Parathyroid adenoma (tissue), 2 donors: ENCODE measurements around the gene TTC13.

Experiments used
- H2AFZ ChIP-seq: fragments of 300-600 bp; sonication (generic); one replicate; pipeline ENCODE4 v1.7.0; 2017; ENCODE audit warnings: antibody characterized with exemption, mild to moderate bottlenecking
- H3K27ac ChIP-seq: fragments of 300-600 bp; sonication (generic); one replicate; pipeline ENCODE4 v1.7.0; 2017
- H3K27me3 ChIP-seq: fragments of 300-600 bp; sonication (generic); one replicate; pipeline ENCODE4 v1.7.0; 2017; ENCODE audit warnings: low read length; ENCODE audit not compliant: control insufficient read depth, insufficient read depth
- H3K36me3 ChIP-seq: fragments of 300-600 bp; sonication (generic); one replicate; pipeline ENCODE4 v1.7.0; 2017; ENCODE audit warnings: low read length; ENCODE audit not compliant: control insufficient read depth, insufficient read depth
- H3K4me1 ChIP-seq: fragments of 300-600 bp; sonication (generic); one replicate; pipeline ENCODE4 v1.7.0; 2017; ENCODE audit warnings: control low read depth
- H3K4me2 ChIP-seq: fragments of 300-600 bp; sonication (generic); one replicate; pipeline ENCODE4 v1.7.0; 2017; ENCODE audit warnings: low read length
- H3K4me3 ChIP-seq: fragments of 300-600 bp; sonication (generic); one replicate; pipeline ENCODE4 v1.7.0; 2017; ENCODE audit warnings: low read depth, low read length
- H3K79me2 ChIP-seq: fragments of 300-600 bp; sonication (generic); one replicate; pipeline ENCODE4 v1.7.0; 2017; ENCODE audit warnings: control low read depth
- H3K9ac ChIP-seq: fragments of 300-600 bp; sonication (generic); one replicate; pipeline ENCODE4 v1.7.0; 2017; ENCODE audit warnings: mild to moderate bottlenecking
- H3K9me3 ChIP-seq: fragments of 300-600 bp; sonication (generic); one replicate; pipeline ENCODE4 v1.7.0; 2017; ENCODE audit warnings: low read length; ENCODE audit not compliant: control insufficient read depth
- CTCF ChIP-seq: fragments of 300-600 bp; sonication (generic); IDR thresholded peaks from one replicate; pipeline ENCODE4 v1.7.0; 2017; ENCODE audit warnings: antibody characterized with exemption, mild to moderate bottlenecking
- donor health status: primary hyperparathyroidism.

The TTC13 gene

DNA sequence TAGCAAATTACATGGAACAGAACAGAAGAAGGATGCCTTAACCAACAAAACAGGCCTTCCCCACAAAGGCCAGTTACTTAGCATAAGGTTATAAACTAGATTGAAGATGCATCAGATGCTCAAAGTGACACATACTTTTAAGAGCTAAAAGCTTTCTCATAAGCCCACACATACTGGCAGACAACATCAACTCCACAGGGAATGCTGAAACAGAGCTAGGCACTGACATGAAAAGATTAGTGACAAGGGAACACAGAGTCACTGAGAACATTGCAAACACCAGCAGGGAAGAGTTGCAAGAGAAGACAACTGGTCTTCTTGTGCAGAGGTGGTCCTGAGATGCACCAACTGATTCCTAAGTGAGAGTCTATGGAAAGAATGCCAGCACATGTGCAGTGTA, 6.9 kb downstream of the TTC13 start:
- H3K79me2 ChIP-seq, result peaks cover 6% of the 10 kb centered on the region
- no peak overlapping the region for H3K9ac ChIP-seq
- no peaks in the 10 kb centered on the region for H3K27me3 ChIP-seq
- no peaks in the 10 kb centered on the region for H3K36me3 ChIP-seq
- TF ChIP-seq CTCF, result no peak
- H3K4me3 ChIP-seq, result no peak overlapping the region
- H2AFZ ChIP-seq, result no peak overlapping the region
- no peak overlapping the region for H3K4me2 ChIP-seq
- no peaks in the 10 kb centered on the region for H3K4me1 ChIP-seq
- no peaks in the 10 kb centered on the region for H3K9me3 ChIP-seq
- no peak overlapping the region for H3K27ac ChIP-seq

DNA sequence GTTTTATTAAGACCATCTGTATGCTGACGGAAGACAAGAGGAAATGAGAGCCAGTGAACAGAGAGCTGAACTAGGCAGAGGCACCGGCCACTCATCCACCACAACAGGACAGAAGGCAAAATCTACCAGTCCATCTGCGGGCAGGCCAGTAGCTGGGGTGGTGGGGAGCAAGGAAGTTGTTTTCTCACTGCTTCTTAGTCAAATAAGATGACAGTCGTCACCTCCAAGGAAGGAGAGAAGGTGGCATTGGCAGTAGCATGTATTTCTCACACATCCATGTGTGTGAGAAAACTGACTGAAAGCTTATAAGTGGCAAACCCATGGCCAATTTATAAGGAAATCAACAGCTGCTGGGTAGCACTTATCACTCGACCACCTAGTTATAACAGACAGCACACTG, 8.2 kb downstream of the TTC13 start:
- H3K4me2 ChIP-seq, result no peak overlapping the region
- no peak overlapping the region for H2AFZ ChIP-seq
- peaks cover 6% of the 10 kb centered on the region for H3K79me2 ChIP-seq
- TF ChIP-seq CTCF, result no peak
- no peak overlapping the region for H3K4me3 ChIP-seq
- H3K9me3 ChIP-seq, result no peaks in the 10 kb centered on the region
- no peak overlapping the region for H3K27ac ChIP-seq
- H3K27me3 ChIP-seq, result no peaks in the 10 kb centered on the region
- no peak overlapping the region for H3K9ac ChIP-seq
- H3K36me3 ChIP-seq, result no peaks in the 10 kb centered on the region
- no peaks in the 10 kb centered on the region for H3K4me1 ChIP-seq

GRCh38 chr1:230966358-230966873, 12.2 kb downstream of the TTC13 start:
- Histone ChIP-seq H3K27me3 (no peaks in the 10 kb centered on the region), H3K36me3 (no peaks in the 10 kb centered on the region), H3K4me2 (no peak overlapping the region), H2AFZ (no peak overlapping the region), H3K4me3 (no peak overlapping the region), H3K9ac (no peak overlapping the region), H3K79me2 (peaks cover 3% of the 10 kb centered on the region), H3K9me3 (no peaks in the 10 kb centered on the region), H3K4me1 (no peaks in the 10 kb centered on the region), H3K27ac (no peak overlapping the region)
- TF ChIP-seq CTCF, result no peak

GRCh38 chr1:230965535-230965934, 13.1 kb downstream of the TTC13 start:
- Histone ChIP-seq H3K9ac (no peak overlapping the region), H3K27me3 (no peaks in the 10 kb centered on the region), H3K79me2 (peaks cover 3% of the 10 kb centered on the region), H2AFZ (no peak overlapping the region), H3K4me2 (no peak overlapping the region), H3K36me3 (no peaks in the 10 kb centered on the region), H3K4me1 (no peaks in the 10 kb centered on the region), H3K27ac (no peak overlapping the region), H3K9me3 (no peaks in the 10 kb centered on the region), H3K4me3 (no peak overlapping the region)
- TF ChIP-seq CTCF, result no peak

- H3K4me1 ChIP-seq, result no peaks in the 10 kb centered on the region
- H3K4me2 ChIP-seq, result no peak overlapping the region
- no peak for TF ChIP-seq CTCF
- H3K36me3 ChIP-seq, result no peaks in the 10 kb centered on the region
- peaks cover under 1% of the 10 kb centered on the region for H3K79me2 ChIP-seq
- no peaks in the 10 kb centered on the region for H3K9me3 ChIP-seq
- H3K4me3 ChIP-seq, result no peak overlapping the region
- no peak overlapping the region for H2AFZ ChIP-seq
- no peaks in the 10 kb centered on the region for H3K27me3 ChIP-seq
- H3K27ac ChIP-seq, result no peak overlapping the region
- no peak overlapping the region for H3K9ac ChIP-seq
These were observed 13.8 kb downstream of the TTC13 start for GRCh38 chr1:230964896-230965295.
